ENCODE data around the gene YIF1B. TPM values are rescaled to one million over a fixed set of nuclear protein-coding genes. Genes with fewer than 3 reads are reported as not detected.

YIF1B gene
- total RNA-seq, 1 experiment from 2014 or later = 73.2 TPM

GRCh38 chr19:38288123-38288855 lies 27.5 kb downstream of the YIF1B start:
- H3K27me3 Mint-ChIP-seq (ENCODE audit: low read depth) = no peaks in the 10 kb centered on the region
- no peaks in the 10 kb centered on the region for H3K27me3 ChIP-seq (ENCODE audit: insufficient read depth, low read length)
- H4K8ac ChIP-seq (replicated peaks; ENCODE audit: insufficient read length, low read depth, low read length) = no peak overlapping the region
- H3K18ac ChIP-seq (ENCODE audit: insufficient read length, low read depth, low read length) = no peak overlapping the region
- H2BK15ac ChIP-seq (ENCODE audit: low read depth, low read length) = no peak overlapping the region
- H4K91ac ChIP-seq (ENCODE audit: insufficient read length, low read depth, low read length) = no peak overlapping the region
- no peak overlapping the region for H3K9ac ChIP-seq (ENCODE audit: extremely low read depth, insufficient read length, low read length)
- H3K56ac ChIP-seq (ENCODE audit: insufficient read length, low read depth, low read length) = no peak overlapping the region
- H3K4me3 Mint-ChIP-seq = no peak overlapping the region
- H3T11ph ChIP-seq (ENCODE audit: low read length) = no peak overlapping the region
- no peak for TF ChIP-seq CTCF (conservative IDR thresholded peaks at IDR 0.05)
- H3K9me3 ChIP-seq (ENCODE audit: control insufficient read depth, low read depth, low read length) = no peaks in the 10 kb centered on the region
- H3K9me3 Mint-ChIP-seq = no peaks in the 10 kb centered on the region
- no CpG with 5 or more reads among the region's 16 CpGs for WGBS (ENCODE audit: extremely low coverage, insufficient read length, low lambda C conversion rate)
- no peak overlapping the region for H3K4me2 ChIP-seq (ENCODE audit: insufficient read depth, insufficient read length, low read length)
- H4K20me1 ChIP-seq (ENCODE audit: control insufficient read depth, insufficient read depth, insufficient read length) = no peaks in the 10 kb centered on the region
- no peak overlapping the region for H2BK20ac ChIP-seq (ENCODE audit: low read depth, low read length, poor library complexity, severe bottlenecking)
- H3K23ac ChIP-seq (ENCODE audit: insufficient read length, low read depth, low read length) = no peak overlapping the region
- no peak overlapping the region for H4K5ac ChIP-seq (ENCODE audit: insufficient read length, low read depth, low read length)
- H3K4me1 Mint-ChIP-seq = no peaks in the 10 kb centered on the region
- peaks cover 41 to 85% (median 83%) of the 10 kb centered on the region in 3 experiments; a peak in 6 of 7 replicates for H3K36me3 Mint-ChIP-seq (ENCODE audit: insufficient read depth in 1 of 3, low read depth in 3 of 3)
- no peaks in the 10 kb centered on the region for H3K79me1 ChIP-seq (ENCODE audit: insufficient read depth, low read depth, low read length, poor library complexity, severe bottlenecking)
- no peak overlapping the region for H3K27ac Mint-ChIP-seq
- H3K23me2 ChIP-seq (ENCODE audit: insufficient read length, low read depth, low read length, poor library complexity, severe bottlenecking) = no peaks in the 10 kb centered on the region
- no peak overlapping the region for H3K27ac ChIP-seq (ENCODE audit: insufficient read length, low read depth, low read length)
- DNase-seq = no peak
- H3K4me1 ChIP-seq (ENCODE audit: insufficient read depth, low read length) = no peaks in the 10 kb centered on the region
- H2BK12ac ChIP-seq (ENCODE audit: insufficient read length, low read depth, low read length) = no peak overlapping the region
- H2BK5ac ChIP-seq (ENCODE audit: insufficient read length, low read length) = no peak overlapping the region
- no peak overlapping the region for H3K4ac ChIP-seq (ENCODE audit: low read depth, low read length)
- no peak overlapping the region for H3K14ac ChIP-seq (ENCODE audit: insufficient read depth, low read length)
- no peak overlapping the region for H2AK5ac ChIP-seq (ENCODE audit: insufficient read length, low read length)
- H2AFZ ChIP-seq (ENCODE audit: low read length) = no peak overlapping the region
- H2BK120ac ChIP-seq (ENCODE audit: low read depth, low read length, poor library complexity, severe bottlenecking) = no peak overlapping the region
- peaks cover 3% of the 10 kb centered on the region; the same call in 1 of the 2 replicates for H3K79me2 ChIP-seq (ENCODE audit: insufficient read depth, low read length)
